ENCODE data around the gene TREML2.

The TREML2 gene

GRCh38 chr6:41153451-41153850, 47.5 kb downstream of the TREML2 start:
- ChIA-PET CTCF (interaction anchor here (0.7 kb wide), 2 partner anchors 12 to 39 kb away, joined by 3 read pairs; no protein-coding TSS in a partner anchor), POLR2A (no interaction called here)
- H3K27ac ChIP-seq (ENCODE audit: extremely low read depth, low read depth, low read length) = no peak overlapping the region
- no peak overlapping the region for H3K4me3 ChIP-seq (ENCODE audit: low read depth, low read length)
- no peaks in the 10 kb centered on the region for H3K4me1 ChIP-seq (ENCODE audit: control insufficient read depth, insufficient read depth, low read length)
- no peak for TF ChIP-seq ZNF266 (tag by site-specific recombination; IDR thresholded peaks at IDR 0.05; ENCODE audit: low read depth)
- TF ChIP-seq ZNF600 (tag by site-specific recombination; IDR thresholded peaks at IDR 0.05) = no peak
- TF ChIP-seq ZNF544 (tag by site-specific recombination; IDR thresholded peaks at IDR 0.05) = no peak
- no peaks in the 10 kb centered on the region for H3K9me3 ChIP-seq (ENCODE audit: control insufficient read depth, insufficient read depth, low read depth, low read length)
- H3K36me3 ChIP-seq (ENCODE audit: control insufficient read depth in 2 of 2, insufficient read depth in 1 of 2, low read length in 2 of 2) = no peaks in the 10 kb centered on the region

- Histone ChIP-seq H3K4me1 (ENCODE audit: control insufficient read depth, insufficient read depth, low read length) (no peaks in the 10 kb centered on the region), H3K27ac (ENCODE audit: extremely low read depth, low read depth, low read length) (no peak overlapping the region), H3K9me3 (ENCODE audit: control insufficient read depth, insufficient read depth, low read depth, low read length) (no peaks in the 10 kb centered on the region), H3K36me3 (ENCODE audit: control insufficient read depth in 2 of 2, insufficient read depth in 1 of 2, low read length in 2 of 2) (no peaks in the 10 kb centered on the region), H3K4me3 (ENCODE audit: low read depth, low read length) (no peak overlapping the region)
- TF ChIP-seq ZNF280D (tag by site-specific recombination; IDR thresholded peaks at IDR 0.05) (no peak), ZNF555 (tag by site-specific recombination; conservative IDR thresholded peaks at IDR 0.05) (no peak), SCRT1 (tag by site-specific recombination; IDR thresholded peaks at IDR 0.05; ENCODE audit: borderline replicate concordance) (no peak), ZNF426 (tag by site-specific recombination; IDR thresholded peaks at IDR 0.05) (no peak), ZNF785 (tag by site-specific recombination; IDR thresholded peaks at IDR 0.05) (no peak), ZNF621 (tag by site-specific recombination; IDR thresholded peaks at IDR 0.05) (no peak), ZNF530 (tag by site-specific recombination; IDR thresholded peaks at IDR 0.05; ENCODE audit: low read depth) (no peak), ZNF354C (tag by site-specific recombination; IDR thresholded peaks at IDR 0.05; ENCODE audit: borderline replicate concordance, low read depth) (no peak), KLF17 (tag by site-specific recombination; IDR thresholded peaks at IDR 0.05) (no peak), ZNF404 (tag by site-specific recombination; IDR thresholded peaks at IDR 0.05) (no peak), ZXDB (tag by site-specific recombination; IDR thresholded peaks at IDR 0.05) (no peak), ZFP69B (tag by site-specific recombination; IDR thresholded peaks at IDR 0.05) (no peak), ZBTB21 (tag by site-specific recombination; IDR thresholded peaks at IDR 0.05) (no peak)
- ChIA-PET POLR2A (no interaction called here), CTCF (no interaction called here)
Observed at GRCh38 chr6:41150671-41151070, 50.3 kb downstream of the TREML2 start.

- TF ChIP-seq ZNF692 (tag by site-specific recombination; IDR thresholded peaks at IDR 0.05) (no peak), SP3 (tag by site-specific recombination; IDR thresholded peaks at IDR 0.05) (no peak), ZNF350 (tag by site-specific recombination; IDR thresholded peaks at IDR 0.05) (no peak), PRDM1 (tag by site-specific recombination; IDR thresholded peaks at IDR 0.05) (no peak), ZNF140 (tag by site-specific recombination; IDR thresholded peaks at IDR 0.05) (no peak), ZNF366 (tag by site-specific recombination; conservative IDR thresholded peaks at IDR 0.05) (no peak), ZNF561 (tag by site-specific recombination; IDR thresholded peaks at IDR 0.05; ENCODE audit: borderline replicate concordance) (no peak), ZNF610 (tag by site-specific recombination; IDR thresholded peaks at IDR 0.05; ENCODE audit: borderline replicate concordance) (no peak), ZNF157 (tag by site-specific recombination; IDR thresholded peaks at IDR 0.05) (no peak), ZNF571 (tag by site-specific recombination; IDR thresholded peaks at IDR 0.05) (no peak)
- Histone ChIP-seq H3K36me3 (ENCODE audit: control insufficient read depth in 2 of 2, insufficient read depth in 1 of 2, low read length in 2 of 2) (no peaks in the 10 kb centered on the region), H3K4me1 (ENCODE audit: control insufficient read depth, insufficient read depth, low read length) (no peaks in the 10 kb centered on the region), H3K4me3 (ENCODE audit: low read depth, low read length) (no peak overlapping the region), H3K9me3 (ENCODE audit: control insufficient read depth, insufficient read depth, low read depth, low read length) (no peaks in the 10 kb centered on the region), H3K27ac (ENCODE audit: extremely low read depth, low read depth, low read length) (no peak overlapping the region)
- ChIA-PET CTCF (no interaction called here), POLR2A (no interaction called here)
Observed at GRCh38 chr6:41147917-41148316, 53.0 kb downstream of the TREML2 start.
